Measurements from ENCODE around the gene CYP2W1. TPM values are rescaled to one million over a fixed set of nuclear protein-coding genes. Genes with fewer than 3 reads are reported as not detected.

Gene CYP2W1
- total and polyA plus RNA-seq, 10 of the 15 experiments (the other 5 are each of a cell fraction or from before 2014, with no cell fraction given), result not detected

GRCh38 chr7:992709-993607 lies 10.0 kb downstream of the CYP2W1 start (continued):
- no peak for TF ChIP-seq ZBTB4 (CRISPR knock-in tag; IDR thresholded peaks at IDR 0.05)
- peak; percentile 95 for TF ChIP-seq ZNF592 (IDR thresholded peaks at IDR 0.05)
- no peak for TF ChIP-seq ZBTB33 (IDR thresholded peaks at IDR 0.05)
- TF ChIP-seq RCOR1 (conservative IDR thresholded peaks at IDR 0.05; ENCODE audit: low read depth, low read length), result no peak
- no peak for TF ChIP-seq SUPT20H (IDR thresholded peaks at IDR 0.05; ENCODE audit: borderline replicate concordance, control insufficient read depth, low read depth, low read length)
- TF ChIP-seq MEF2A (IDR thresholded peaks at IDR 0.05; ENCODE audit: insufficient read depth, low read depth, low read length), result peak; percentile 54; the same call in 1 of the 2 replicates
- no peak for TF ChIP-seq MTA3 (IDR thresholded peaks at IDR 0.05; ENCODE audit: borderline replicate concordance, low read length)
- no peak for TF ChIP-seq E4F1 (IDR thresholded peaks at IDR 0.05; ENCODE audit: borderline replicate concordance, partially characterized antibody)
- no peak for TF ChIP-seq NFYB (IDR thresholded peaks at IDR 0.05; ENCODE audit: insufficient read depth, low read depth, low read length)
- 0 out of 2 replicates have a peak, but pooled peaks have one; percentile 55 for TF ChIP-seq ELK1 (IDR thresholded peaks at IDR 0.05; ENCODE audit: low read depth, low read length)
- TF ChIP-seq STAT1 (conservative IDR thresholded peaks at IDR 0.05), result peak; percentile 50; the same call in 1 of the 2 replicates
- no peak; the same call in 1 of the 2 replicates for TF ChIP-seq ZBED1 (IDR thresholded peaks at IDR 0.05; ENCODE audit: borderline replicate concordance)
- no peak for TF ChIP-seq ZNF274 (IDR thresholded peaks at IDR 0.05; ENCODE audit: insufficient read depth, insufficient read length)
- TF ChIP-seq POLR2AphosphoS2 (IDR thresholded peaks at IDR 0.05; ENCODE audit: low read depth, low read length), result peak; percentile 50; the same call in 1 of the 2 replicates
